ENCODE results near the gene MDM1. TPM values are rescaled to one million over a fixed set of nuclear protein-coding genes. Genes with fewer than 3 reads are reported as not detected.

Gene MDM1
- total RNA-seq, 1 experiment from 2014 or later, result 10.6 TPM

DNA sequence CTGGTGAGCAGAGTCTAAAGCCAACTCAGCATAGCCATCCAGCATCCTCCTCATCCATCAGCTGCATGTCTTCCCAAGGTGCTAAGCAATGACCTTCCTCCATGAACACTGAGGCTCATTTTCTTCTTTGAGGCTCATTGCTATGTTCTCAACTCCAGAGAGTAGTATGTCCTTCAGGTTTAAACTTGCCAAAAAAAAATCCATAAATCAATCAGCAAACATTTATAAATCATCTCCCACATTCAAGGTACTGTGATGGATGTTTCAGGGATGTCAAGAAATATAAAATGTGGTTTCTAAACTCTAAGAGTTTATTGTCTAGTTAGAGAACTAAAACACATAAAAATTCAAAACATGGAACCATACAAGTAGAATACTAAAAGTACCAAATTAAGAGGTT lies 29.8 kb upstream of the MDM1 start:
- no peak overlapping the region for H3K4ac ChIP-seq (ENCODE audit: low read depth, low read length)
- H4K8ac ChIP-seq (replicated peaks; ENCODE audit: insufficient read length, low read depth, low read length), result no peak overlapping the region
- H4K5ac ChIP-seq (ENCODE audit: insufficient read length, low read depth, low read length), result no peak overlapping the region
- no peak overlapping the region for H2AFZ ChIP-seq (ENCODE audit: low read length)
- no peaks in the 10 kb centered on the region for H4K20me1 ChIP-seq (ENCODE audit: control insufficient read depth, insufficient read depth, insufficient read length)
- H3K9me3 ChIP-seq (ENCODE audit: control insufficient read depth, low read depth, low read length), result no peaks in the 10 kb centered on the region
- no peak overlapping the region for H3K27ac ChIP-seq (ENCODE audit: insufficient read length, low read depth, low read length)
- no peak overlapping the region for H3K23ac ChIP-seq (ENCODE audit: insufficient read length, low read depth, low read length)
- Mint-ChIP-seq H3K27me3 (ENCODE audit: low read depth) (peaks cover 23% of the 10 kb centered on the region), H3K27ac (no peak overlapping the region), H3K4me1 (peaks cover 21 to 32% of the 10 kb centered on the region in 2 experiments), H3K4me3 (no peak overlapping the region), H3K9me3 (no peaks in the 10 kb centered on the region), H3K36me3 (ENCODE audit: insufficient read depth in 1 of 3, low read depth in 3 of 3) (no peaks in the 10 kb centered on the region)
- H3K27me3 ChIP-seq (ENCODE audit: insufficient read depth, low read length), result no peaks in the 10 kb centered on the region
- no peaks in the 10 kb centered on the region for H3K79me2 ChIP-seq (ENCODE audit: insufficient read depth, low read length)
- H3K9ac ChIP-seq (ENCODE audit: extremely low read depth, insufficient read length, low read length), result no peak overlapping the region
- H3K79me1 ChIP-seq (ENCODE audit: insufficient read depth, low read depth, low read length, poor library complexity, severe bottlenecking), result no peaks in the 10 kb centered on the region
- H4K91ac ChIP-seq (ENCODE audit: insufficient read length, low read depth, low read length), result no peak overlapping the region
- no peak overlapping the region for H2BK12ac ChIP-seq (ENCODE audit: insufficient read length, low read depth, low read length)
- no peak overlapping the region for H2BK15ac ChIP-seq (ENCODE audit: low read depth, low read length)
- H2BK5ac ChIP-seq (ENCODE audit: insufficient read length, low read length), result no peak overlapping the region
- no peak overlapping the region for H3K18ac ChIP-seq (ENCODE audit: insufficient read length, low read depth, low read length)
- TF ChIP-seq, protein P1, sequence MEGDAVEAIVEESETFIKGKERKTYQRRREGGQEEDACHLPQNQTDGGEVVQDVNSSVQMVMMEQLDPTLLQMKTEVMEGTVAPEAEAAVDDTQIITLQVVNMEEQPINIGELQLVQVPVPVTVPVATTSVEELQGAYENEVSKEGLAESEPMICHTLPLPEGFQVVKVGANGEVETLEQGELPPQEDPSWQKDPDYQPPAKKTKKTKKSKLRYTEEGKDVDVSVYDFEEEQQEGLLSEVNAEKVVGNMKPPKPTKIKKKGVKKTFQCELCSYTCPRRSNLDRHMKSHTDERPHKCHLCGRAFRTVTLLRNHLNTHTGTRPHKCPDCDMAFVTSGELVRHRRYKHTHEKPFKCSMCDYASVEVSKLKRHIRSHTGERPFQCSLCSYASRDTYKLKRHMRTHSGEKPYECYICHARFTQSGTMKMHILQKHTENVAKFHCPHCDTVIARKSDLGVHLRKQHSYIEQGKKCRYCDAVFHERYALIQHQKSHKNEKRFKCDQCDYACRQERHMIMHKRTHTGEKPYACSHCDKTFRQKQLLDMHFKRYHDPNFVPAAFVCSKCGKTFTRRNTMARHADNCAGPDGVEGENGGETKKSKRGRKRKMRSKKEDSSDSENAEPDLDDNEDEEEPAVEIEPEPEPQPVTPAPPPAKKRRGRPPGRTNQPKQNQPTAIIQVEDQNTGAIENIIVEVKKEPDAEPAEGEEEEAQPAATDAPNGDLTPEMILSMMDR (conservative IDR thresholded peaks at IDR 0.05), result no peak
- no peak overlapping the region for H2BK120ac ChIP-seq (ENCODE audit: low read depth, low read length, poor library complexity, severe bottlenecking)
- H2BK20ac ChIP-seq (ENCODE audit: low read depth, low read length, poor library complexity, severe bottlenecking), result no peak overlapping the region
- no peak overlapping the region for H2AK5ac ChIP-seq (ENCODE audit: insufficient read length, low read length)
- no peak overlapping the region for H3T11ph ChIP-seq (ENCODE audit: low read length)
- H3K56ac ChIP-seq (ENCODE audit: insufficient read length, low read depth, low read length), result no peak overlapping the region
- no peak overlapping the region for H3K14ac ChIP-seq (ENCODE audit: insufficient read depth, low read length)
- H3K4me2 ChIP-seq (ENCODE audit: insufficient read depth, insufficient read length, low read length), result no peak overlapping the region
- peaks cover 6% of the 10 kb centered on the region for H3K23me2 ChIP-seq (ENCODE audit: insufficient read length, low read depth, low read length, poor library complexity, severe bottlenecking)
- no peak for DNase-seq
- H3K4me1 ChIP-seq (ENCODE audit: insufficient read depth, low read length), result no peaks in the 10 kb centered on the region; the same call in 1 of the 2 replicates

Data from H9 (cell line).